ENCODE results near the gene CCL25. TPM values are rescaled to one million over a fixed set of nuclear protein-coding genes. Genes with fewer than 3 reads are reported as not detected.
A peak's percentile ranks its signal among the peaks of the same experiment; 100 is the strongest.

The CCL25 gene
- polyA plus RNA-seq, 1 experiment: not detected

DNA sequence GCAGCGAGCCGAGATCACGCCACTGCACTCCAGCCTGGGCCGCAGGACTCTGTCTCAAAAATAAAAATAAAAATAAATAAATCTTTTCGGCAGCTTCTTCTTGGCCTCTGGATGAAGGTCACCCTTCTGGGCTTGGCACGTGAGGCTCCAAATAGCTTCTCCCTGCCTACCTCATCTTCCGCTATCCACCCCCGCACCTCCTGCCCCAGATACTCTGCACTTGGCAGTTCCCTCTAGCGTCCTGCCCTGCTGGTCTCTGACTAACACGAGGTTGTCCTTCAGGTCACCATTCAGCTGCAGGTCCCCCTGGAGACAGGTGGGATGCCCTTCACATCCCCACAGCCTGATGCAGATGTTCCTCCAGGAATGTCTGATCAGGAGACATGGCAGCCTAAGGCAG is 8.5 kb upstream of the CCL25 start:
- Histone ChIP-seq H3K9me3 (ENCODE audit: control insufficient read depth, insufficient read depth, low read length) (no peaks in the 10 kb centered on the region), H3K27me3 (ENCODE audit: control insufficient read depth, insufficient read depth, low read length) (peaks cover 4% of the 10 kb centered on the region), H3K27ac (ENCODE audit: low read depth, low read length) (no peak overlapping the region), H3K4me3 (ENCODE audit: low read depth, low read length) (no peak overlapping the region)
- TF ChIP-seq, protein P1, sequence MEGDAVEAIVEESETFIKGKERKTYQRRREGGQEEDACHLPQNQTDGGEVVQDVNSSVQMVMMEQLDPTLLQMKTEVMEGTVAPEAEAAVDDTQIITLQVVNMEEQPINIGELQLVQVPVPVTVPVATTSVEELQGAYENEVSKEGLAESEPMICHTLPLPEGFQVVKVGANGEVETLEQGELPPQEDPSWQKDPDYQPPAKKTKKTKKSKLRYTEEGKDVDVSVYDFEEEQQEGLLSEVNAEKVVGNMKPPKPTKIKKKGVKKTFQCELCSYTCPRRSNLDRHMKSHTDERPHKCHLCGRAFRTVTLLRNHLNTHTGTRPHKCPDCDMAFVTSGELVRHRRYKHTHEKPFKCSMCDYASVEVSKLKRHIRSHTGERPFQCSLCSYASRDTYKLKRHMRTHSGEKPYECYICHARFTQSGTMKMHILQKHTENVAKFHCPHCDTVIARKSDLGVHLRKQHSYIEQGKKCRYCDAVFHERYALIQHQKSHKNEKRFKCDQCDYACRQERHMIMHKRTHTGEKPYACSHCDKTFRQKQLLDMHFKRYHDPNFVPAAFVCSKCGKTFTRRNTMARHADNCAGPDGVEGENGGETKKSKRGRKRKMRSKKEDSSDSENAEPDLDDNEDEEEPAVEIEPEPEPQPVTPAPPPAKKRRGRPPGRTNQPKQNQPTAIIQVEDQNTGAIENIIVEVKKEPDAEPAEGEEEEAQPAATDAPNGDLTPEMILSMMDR (IDR thresholded peaks at IDR 0.05; ENCODE audit: low read depth, low read length): no peak
- ChIA-PET CTCF (no interaction called here), POLR2A (no interaction called here)
- no peak for DNase-seq (ENCODE audit: low read depth, low spot score)

DNA sequence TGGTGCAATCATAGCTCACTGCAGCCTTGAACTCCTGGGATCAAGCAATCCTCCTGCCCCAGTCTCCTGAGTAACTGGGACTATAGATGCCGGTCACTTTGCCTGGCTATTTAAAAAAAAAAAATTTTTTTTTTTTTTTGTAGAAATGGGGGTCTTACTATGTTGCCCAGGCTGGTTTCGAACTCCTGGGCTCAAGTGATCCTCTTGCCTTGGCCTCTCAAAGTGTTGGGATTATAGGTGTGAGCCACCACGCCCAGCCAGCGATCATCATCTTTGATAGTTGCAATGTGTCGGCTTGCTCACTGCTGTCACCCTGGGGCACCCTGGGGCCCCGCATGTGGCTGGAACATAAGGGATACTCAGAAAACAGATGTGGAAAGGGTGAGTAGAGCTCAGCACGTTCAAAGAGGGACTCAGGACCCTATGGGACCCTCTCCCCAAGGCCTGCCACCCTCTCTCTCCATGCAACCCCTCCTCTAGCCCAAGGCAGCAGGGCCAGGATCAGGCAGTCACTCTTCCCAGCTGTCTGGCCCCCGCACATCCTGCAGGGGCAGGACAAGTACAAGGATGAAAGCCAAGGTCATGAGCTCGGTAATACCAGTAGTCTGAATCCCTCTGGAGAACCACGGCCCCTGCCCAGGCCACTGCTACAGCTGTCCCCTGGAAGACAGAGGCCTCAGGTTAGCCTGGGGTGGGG is 6.5 kb upstream of the CCL25 start:
- no peak for DNase-seq (ENCODE audit: low read depth, low spot score)
- H3K9me3 ChIP-seq (ENCODE audit: control insufficient read depth, insufficient read depth, low read length): peaks cover 8% of the 10 kb centered on the region; the same call in 1 of the 2 replicates
- H3K4me3 ChIP-seq (ENCODE audit: low read depth, low read length): no peak overlapping the region
- TF ChIP-seq, protein P1 (IDR thresholded peaks at IDR 0.05; ENCODE audit: low read depth, low read length): no peak
- H3K27ac ChIP-seq (ENCODE audit: low read depth, low read length): no peak overlapping the region
- POLR2A ChIA-PET: interaction anchor here (0.7 kb wide), 1 partner anchor 20 kb away, joined by 3 read pairs; no protein-coding TSS in a partner anchor
- CTCF ChIA-PET: no interaction called here
- H3K27me3 ChIP-seq (ENCODE audit: control insufficient read depth, insufficient read depth, low read length): peaks cover 8% of the 10 kb centered on the region

DNA sequence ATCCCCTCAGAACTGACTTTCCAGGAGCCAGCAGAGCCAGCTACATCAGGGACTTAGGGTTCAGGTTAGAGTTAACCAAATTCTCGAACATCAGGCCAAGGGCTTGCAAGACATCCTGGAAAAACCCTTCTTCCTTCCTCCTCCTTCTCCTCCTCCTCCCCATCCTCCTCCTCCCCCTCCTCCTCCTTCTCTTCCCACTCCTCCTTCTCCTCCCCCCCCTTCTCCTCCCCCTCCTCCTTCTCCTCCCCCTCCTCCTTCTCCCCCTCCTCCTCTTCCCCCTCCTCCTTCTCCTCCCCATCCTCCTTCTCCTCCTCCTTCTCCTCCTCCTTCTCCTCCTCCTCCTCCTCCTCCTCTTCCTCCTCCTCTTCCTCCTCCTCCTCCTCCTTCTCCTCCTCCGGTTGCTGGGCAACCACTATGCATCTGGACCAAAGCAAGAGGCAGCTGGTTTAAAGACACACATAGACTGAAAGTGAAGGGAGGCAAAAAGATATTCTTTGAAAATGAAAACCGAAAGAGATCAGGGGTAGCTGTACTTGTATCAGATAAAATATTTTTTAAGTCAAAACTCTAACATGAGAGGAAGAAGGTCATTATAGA is 5.9 kb upstream of the CCL25 start:
- H3K9me3 ChIP-seq (ENCODE audit: control insufficient read depth, insufficient read depth, low read length): peaks cover 8% of the 10 kb centered on the region; the same call in 1 of the 2 replicates
- TF ChIP-seq, protein P1 (IDR thresholded peaks at IDR 0.05; ENCODE audit: low read depth, low read length): no peak
- no peak overlapping the region for H3K4me3 ChIP-seq (ENCODE audit: low read depth, low read length)
- no peak for DNase-seq (ENCODE audit: low read depth, low spot score)
- CTCF ChIA-PET: no interaction called here
- peaks cover 8% of the 10 kb centered on the region for H3K27me3 ChIP-seq (ENCODE audit: control insufficient read depth, insufficient read depth, low read length)
- no peak overlapping the region for H3K27ac ChIP-seq (ENCODE audit: low read depth, low read length)
- POLR2A ChIA-PET: no interaction called here

- Histone ChIP-seq H3K9me3 (ENCODE audit: control insufficient read depth, insufficient read depth, low read length) (peaks cover 8% of the 10 kb centered on the region; the same call in 1 of the 2 replicates), H3K27ac (ENCODE audit: low read depth, low read length) (no peak overlapping the region), H3K4me3 (ENCODE audit: low read depth, low read length) (peak overlapping the region; percentile 7; the same call in 1 of the 2 replicates), H3K27me3 (ENCODE audit: control insufficient read depth, insufficient read depth, low read length) (peaks cover 6% of the 10 kb centered on the region)
- peak; percentile 20 for DNase-seq (ENCODE audit: low read depth, low spot score)
- CTCF ChIA-PET: no interaction called here
- TF ChIP-seq, protein P1 (IDR thresholded peaks at IDR 0.05; ENCODE audit: low read depth, low read length): no peak
- POLR2A ChIA-PET: no interaction called here
These were observed 2.1 kb upstream of the CCL25 start for GRCh38 chr19:8050274-8051096.

Measured in AG04450 (cell line).